H1 (cell line): Measurements from ENCODE around the gene TENT4A.

Experiments used
- BACH1 ChIP-seq: IDR thresholded peaks from 2 replicates; pipeline ENCODE4 v1.6.1; 2012; ENCODE audit warnings: low read length, improper control_type of control experiment
- CHD1 ChIP-seq: IDR thresholded peaks from 2 replicates; pipeline ENCODE4 v1.6.1; 2012; ENCODE audit warnings: low read depth, low read length, improper control_type of control experiment
- CHD2 ChIP-seq: IDR thresholded peaks from 2 replicates; pipeline ENCODE4 v1.6.1; 2012; ENCODE audit warnings: low read length, improper control_type of control experiment
- CTCF ChIP-seq, 3 experiments: IDR thresholded peaks; 1 replicate in 2 of 3; 2 replicates in 1 of 3; pipeline versions ENCODE4 v1.5.1 to v1.6.1; 2011; ENCODE audit warnings: low read length in 3 of 3, mild to moderate bottlenecking in 3 of 3, inconsistent platforms in 2 of 3, low read depth in 1 of 3, moderate library complexity in 1 of 3; ENCODE audit not compliant: insufficient read depth in 1 of 3; ENCODE audit errors: control extremely low read depth in 1 of 3
- E2F6 ChIP-seq: IDR thresholded peaks from 2 replicates; pipeline ENCODE4 v1.6.1; 2012; ENCODE audit warnings: inconsistent platforms
- EZH2 ChIP-seq: fragments of 200-600 bp; sonication (generic); IDR thresholded peaks from 2 replicates; pipeline ENCODE4 v1.7.1; 2012; ENCODE audit warnings: low read depth, mild to moderate bottlenecking, moderate library complexity, low read length, inconsistent platforms; ENCODE audit not compliant: severe bottlenecking
- HDAC2 ChIP-seq, 2 experiments: fragments of 300-600 bp in 1 of 2; sonication (generic) in 1 of 2; IDR thresholded peaks; 2 replicates each; pipeline ENCODE4 v1.6.1; 2011 to 2012; ENCODE audit warnings: low read depth in 2 of 2, low read length in 2 of 2, mild to moderate bottlenecking in 2 of 2, moderate library complexity in 2 of 2, borderline replicate concordance in 1 of 2, inconsistent platforms in 1 of 2
- MAFK ChIP-seq: IDR thresholded peaks from 2 replicates; pipeline ENCODE4 v1.6.1; 2012; ENCODE audit warnings: low read depth, mild to moderate bottlenecking, improper control_type of control experiment, low read length
- POLR2A ChIP-seq, 2 experiments: IDR thresholded peaks; 1 replicate in 1 of 2; 2 replicates in 1 of 2; pipeline ENCODE4 v1.6.1; 2011; ENCODE audit warnings: low read depth in 2 of 2, low read length in 2 of 2, mild to moderate bottlenecking in 2 of 2; ENCODE audit errors: control extremely low read depth in 1 of 2
- POLR2AphosphoS5 ChIP-seq: IDR thresholded peaks from 2 replicates; pipeline ENCODE4 v1.6.1; 2011; ENCODE audit warnings: low read depth, low read length
- SP1 ChIP-seq: IDR thresholded peaks from 2 replicates; pipeline ENCODE4 v1.6.1; 2011; ENCODE audit warnings: low read depth, low read length
- YY1 ChIP-seq: IDR thresholded peaks from 2 replicates; pipeline ENCODE4 v1.6.1; 2011; ENCODE audit warnings: low read depth, mild to moderate bottlenecking, low read length

GRCh38 chr5:6686915-6687409, 26.3 kb upstream of the TENT4A start:
- TF ChIP-seq CTCF (IDR thresholded peaks at IDR 0.05; ENCODE audit: control extremely low read depth in 1 of 3, insufficient read depth in 1 of 3, low read depth in 1 of 3, low read length in 3 of 3) (no peak), POLR2A (IDR thresholded peaks at IDR 0.05; ENCODE audit: control extremely low read depth in 1 of 2, low read depth in 2 of 2, low read length in 2 of 2) (no peak), SP1 (no peak), E2F6 (no peak), HDAC2 (IDR thresholded peaks at IDR 0.05; ENCODE audit: borderline replicate concordance in 1 of 2, low read depth in 2 of 2, low read length in 2 of 2) (peak in 1 of 2 experiments; percentile 85; a peak in 1 of 4 replicates), CHD1 (no peak), EZH2 (no peak), YY1 (no peak), MAFK (no peak), BACH1 (no peak), CHD2 (no peak), POLR2AphosphoS5 (no peak)
